GM19324 (cell line): ENCODE data around the gene TAF1C.

Experiments
- ATAC-seq: cut with Tn5 transposase; IDR thresholded peaks from one replicate; pipeline ENCODE4 v1.9.1; 2021; ENCODE audit warnings: mild to moderate bottlenecking, moderate library complexity; ENCODE audit not compliant: unreplicated experiment, low FRiP score

The TAF1C gene

GRCh38 chr16:84137769-84138357 lies 49.0 kb downstream of the TAF1C start:
- no peak for ATAC-seq

DNA sequence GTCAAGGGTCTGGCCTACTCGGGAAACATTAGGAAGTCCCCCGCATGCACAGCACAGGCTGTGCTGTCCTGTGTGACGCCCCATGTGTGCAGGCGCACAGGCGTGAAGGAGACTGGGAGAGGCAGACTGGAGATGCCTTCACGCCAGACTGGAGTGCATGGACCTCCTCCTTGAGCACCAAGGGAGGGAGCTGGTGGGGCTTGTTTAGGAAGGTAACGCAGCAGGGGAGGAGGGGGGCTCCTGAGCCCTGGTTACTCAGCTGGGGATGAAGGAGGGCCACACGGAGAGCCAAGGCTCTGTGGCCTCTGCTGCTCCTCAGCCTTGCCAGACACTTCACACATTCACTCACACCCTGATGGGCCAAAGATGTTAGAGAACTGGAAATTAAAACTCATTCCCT lies 49.6 kb downstream of the TAF1C start:
- no peak for ATAC-seq

DNA sequence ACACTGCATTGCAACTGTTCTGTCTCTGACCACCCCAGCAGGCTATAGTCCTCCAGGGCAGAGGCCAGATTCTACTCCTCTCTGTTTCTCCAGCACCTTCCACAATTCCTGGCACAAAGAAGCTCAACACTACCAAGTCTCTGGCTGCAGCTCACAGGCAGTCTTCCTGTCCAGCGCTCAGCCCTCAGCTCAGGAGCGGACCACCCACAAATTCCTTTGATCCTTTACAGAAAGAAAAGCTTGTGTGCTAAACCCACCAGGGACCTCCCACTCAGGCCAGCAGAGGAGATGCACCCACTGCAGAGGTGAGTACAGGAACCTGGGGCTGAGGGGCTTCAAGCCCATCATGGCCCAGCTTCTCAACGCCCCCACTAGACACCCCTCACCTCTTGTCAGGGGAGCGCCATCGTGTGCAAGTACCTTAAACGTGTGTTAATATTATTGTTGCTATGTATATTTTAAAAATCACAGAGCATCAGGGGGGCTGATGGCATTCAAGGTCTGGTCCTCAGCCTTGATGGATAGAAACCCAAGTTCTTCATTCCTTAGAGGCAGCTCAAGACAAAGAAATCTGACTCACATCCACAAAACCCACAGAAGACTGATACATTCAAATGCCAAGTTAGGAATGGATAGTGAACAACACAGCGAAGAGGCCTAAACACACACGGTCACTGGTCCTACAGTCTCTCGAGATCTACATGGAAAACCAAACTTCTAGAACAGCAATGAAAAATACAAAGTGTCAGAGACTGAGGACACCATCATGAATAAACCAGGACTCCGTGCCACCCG lies 50.3 kb downstream of the TAF1C start:
- ATAC-seq: no peak

DNA sequence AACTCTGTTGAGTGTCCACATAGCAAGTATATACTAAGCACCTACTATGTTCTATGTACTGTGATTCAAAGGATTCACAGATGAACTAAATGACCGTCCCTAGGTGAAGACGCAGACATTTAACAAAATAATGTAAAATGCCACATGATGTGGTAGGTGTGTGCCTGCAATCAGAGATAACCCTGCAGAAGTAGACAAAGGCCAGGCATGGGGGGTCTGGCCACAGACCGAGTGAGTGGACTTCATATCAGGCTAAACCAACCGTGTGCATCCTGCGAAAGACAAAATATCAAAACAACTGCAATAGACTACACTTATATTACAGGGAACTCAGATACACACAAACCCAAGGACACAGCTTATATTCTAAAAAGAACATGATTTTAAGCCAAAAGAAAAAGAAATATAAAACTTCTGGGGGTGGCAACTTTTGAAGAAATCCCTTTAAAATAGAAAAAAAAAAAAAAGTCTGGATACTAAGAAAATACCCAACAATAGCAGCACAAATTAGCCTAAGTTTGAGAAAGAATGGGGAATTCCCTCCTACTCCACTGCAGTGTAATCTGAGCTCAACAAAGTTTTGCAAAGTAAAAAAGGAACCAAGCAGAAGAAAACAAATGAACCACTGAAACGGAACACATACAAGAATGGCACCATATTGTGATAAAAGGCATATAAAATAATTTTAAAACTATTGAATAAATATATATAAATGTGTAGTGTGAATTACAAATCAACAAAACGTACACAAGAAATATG lies 54.2 kb downstream of the TAF1C start:
- no peak for ATAC-seq

DNA sequence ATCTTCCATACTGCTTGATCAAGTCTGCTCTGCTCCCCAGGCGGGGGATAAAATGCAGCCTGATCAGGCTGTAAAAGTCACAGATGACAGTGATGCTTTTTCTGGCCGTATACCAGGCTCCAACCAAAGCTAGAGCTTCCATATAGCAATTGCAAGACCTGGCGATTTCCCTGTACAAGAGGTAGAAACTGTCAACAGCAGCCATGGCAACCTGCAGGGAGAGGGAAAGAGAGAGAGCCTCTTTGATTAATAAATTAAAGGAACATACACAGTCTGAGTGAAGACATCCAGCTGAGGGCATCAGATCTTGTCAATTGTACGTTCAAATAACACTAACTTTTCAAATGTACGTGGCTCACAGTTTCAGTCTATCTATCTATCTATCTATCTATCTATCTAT lies 55.7 kb downstream of the TAF1C start:
- ATAC-seq: no peak
